HG02884 (cell line): ENCODE results near the gene TLL2.

ENCODE experiments used
- ATAC-seq: cut with Tn5 transposase; IDR thresholded peaks from one replicate; pipeline ENCODE4 v1.9.1; 2021; ENCODE audit warnings: mild to moderate bottlenecking, moderate library complexity; ENCODE audit not compliant: unreplicated experiment

The TLL2 gene

DNA sequence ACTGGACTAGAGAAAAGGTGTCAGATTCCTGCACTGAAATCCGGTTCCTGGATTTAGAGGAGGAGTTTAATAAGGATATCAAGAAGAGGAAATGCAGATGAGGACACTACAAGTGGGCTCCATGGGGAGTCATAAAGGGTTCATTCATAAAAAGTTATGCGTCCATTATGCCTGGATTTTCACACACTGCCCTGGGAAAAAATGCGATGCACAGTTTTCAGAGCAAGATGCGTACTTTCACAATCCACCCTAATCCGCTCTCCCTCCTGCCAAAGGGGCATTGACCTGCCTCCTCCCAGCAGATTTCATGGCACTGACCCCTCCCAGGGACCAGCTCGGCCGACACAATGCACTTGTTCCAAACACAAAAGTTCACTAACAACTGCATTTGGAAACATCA is 112.7 kb downstream of the TLL2 start:
- no peak for ATAC-seq

DNA sequence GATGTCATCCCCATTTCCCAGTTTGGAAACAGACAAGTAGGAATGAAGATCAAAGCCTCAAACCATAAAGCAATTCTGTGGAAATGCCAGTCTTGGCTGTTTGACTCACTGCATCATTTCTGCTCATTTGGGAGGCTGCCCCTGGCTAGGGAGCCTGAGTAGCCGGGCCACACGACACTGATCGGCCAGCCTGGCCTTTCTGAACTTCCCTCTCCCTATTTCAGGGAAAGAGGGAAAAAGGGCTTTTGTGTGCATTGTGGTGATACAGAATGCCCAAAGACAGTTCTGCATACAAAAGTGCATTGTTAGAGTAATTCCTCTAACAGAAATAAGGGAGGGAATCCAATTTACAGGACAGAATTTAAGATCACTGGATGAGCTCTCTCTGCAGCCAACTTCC is 113.3 kb downstream of the TLL2 start:
- no peak for ATAC-seq

DNA sequence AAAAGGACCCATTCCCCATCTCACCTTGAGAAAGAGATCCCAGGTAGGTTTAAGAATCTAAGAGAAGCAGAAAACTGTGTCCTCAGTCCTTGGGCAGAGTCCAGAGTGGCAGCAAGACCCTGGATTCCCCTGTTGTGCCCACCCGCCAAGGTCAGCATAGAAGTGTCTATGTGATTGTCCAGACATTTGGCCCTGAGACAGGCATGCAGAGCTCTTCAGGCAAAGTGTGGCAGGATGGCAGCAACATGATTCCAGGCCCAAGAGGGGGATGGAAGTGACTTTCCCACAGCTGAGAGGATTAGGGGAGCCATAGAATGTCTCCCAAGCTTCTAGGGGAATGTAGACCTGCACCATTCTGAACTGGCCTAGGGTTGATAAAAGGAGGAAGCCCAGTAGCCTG is 115.8 kb downstream of the TLL2 start:
- ATAC-seq: no peak

DNA sequence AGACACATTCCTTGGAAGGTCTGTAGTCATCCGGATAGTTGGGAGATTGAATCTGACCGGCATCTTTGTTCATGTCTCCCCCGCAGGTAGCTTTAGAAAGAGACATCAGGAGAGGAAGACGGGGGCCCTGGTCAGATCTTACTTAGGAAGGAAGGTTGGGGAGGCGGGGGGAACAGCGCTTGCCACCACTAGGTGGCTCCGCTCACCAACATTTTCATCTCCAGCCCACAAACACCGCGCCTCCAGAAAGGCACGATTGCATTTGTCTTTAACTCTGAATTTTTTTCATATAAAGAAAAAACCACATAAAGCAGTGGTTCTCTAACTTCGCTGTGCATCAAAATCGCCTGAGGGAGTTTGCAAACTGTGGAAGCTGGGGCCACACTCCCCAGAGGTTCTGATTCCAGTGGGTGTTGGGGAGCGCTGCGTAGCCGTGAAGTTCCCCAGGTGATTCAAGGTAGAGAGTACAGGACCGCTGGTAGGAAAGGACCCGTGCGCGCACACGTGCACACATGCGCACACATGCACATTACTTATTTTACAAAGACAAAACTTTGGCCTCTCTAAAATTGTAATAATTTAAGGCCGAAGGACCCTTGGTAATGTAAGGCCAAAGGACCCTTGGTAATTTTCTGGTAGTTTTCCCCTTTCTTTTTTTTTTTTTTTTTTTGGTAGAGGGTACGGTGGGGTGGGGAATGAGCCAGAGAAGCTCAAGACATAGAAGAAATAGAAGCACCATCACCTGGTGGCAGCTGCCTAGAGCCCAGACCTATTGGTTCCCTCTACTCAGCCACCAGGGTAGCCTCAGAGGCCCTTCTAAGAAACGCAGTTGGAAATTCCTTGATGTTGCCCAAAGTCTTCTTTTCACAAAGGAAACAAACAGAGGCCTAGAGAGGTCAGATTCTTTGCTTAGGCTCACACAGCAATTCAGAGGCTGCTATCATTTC is 117.5 kb downstream of the TLL2 start:
- ATAC-seq: no peak

DNA sequence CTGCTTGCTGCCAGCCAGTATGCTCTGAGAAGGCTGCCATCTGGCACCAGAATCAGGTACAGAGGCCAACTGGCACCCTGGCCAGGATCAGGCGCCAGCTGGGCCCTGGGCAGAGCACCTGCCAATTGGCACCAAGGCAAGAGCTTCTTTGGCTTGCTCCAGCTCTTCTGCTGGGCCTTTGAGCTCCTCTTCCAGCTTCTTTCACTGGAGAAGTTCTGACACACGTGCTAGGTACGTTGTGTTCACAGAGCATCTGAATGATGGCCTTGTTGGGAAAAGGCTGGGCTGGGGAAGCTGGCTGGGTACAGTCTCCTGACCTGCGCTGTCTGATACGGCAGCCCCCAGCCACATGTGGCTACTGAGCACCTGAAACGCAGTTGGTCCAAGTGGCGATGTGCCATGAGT is 123.3 kb downstream of the TLL2 start:
- ATAC-seq: no peak

DNA sequence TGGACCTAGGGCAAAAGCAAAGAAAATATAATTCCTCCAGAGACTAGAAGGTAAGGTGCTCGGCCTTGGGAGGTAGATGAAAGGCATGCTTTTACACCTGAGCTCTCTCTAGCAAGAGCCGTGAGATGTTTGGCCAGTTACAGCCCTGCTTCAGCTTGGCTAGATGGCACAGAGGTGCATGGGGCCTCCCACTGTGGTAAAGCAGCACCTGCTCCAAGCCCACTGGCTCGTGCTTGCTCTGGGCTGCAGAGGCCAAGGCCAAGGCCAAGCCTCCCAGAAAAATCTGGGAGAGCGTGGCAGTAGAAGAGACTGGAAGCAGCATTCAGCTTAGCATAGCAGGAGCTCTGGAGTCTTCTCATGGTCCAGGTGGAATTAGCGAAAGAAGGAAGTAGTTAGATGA is 123.9 kb downstream of the TLL2 start:
- ATAC-seq: no peak

DNA sequence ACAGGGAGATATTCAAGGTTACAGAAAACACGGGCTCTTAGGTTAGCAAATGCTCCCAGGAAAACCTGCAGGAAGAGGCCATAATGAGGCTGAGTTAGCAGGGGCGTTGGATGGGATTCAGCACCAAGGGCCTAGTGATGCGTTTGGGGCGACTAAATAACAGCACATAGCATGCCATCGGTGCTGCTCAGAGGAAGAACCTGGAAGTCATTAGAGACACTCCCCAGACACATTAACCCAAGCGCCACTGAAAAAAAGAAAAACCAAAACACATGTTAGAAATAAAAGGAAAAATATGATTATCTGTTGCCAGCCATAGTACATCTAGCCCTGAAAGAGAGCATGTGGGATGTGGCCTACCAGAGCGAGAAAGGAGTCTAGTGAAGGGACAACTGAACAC is 126.1 kb downstream of the TLL2 start:
- no peak for ATAC-seq

DNA sequence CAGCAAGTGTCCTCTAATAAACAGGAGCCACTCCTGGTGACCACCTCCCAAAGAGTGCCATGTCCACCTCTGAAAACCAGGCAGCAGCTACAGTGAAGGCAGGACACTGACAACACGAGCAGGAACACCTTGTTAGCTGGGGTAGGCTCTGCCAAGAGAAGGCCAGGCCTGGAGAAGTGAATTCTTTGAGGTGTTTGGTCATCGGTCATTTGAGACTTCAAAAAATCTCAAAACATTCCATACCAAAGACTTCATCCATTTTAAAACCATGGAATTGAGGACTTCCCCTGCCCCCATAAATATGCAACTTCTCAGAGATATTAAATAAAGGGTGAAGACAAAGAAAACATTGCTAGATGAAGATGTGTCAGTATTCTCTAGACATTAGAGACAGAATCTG is 126.6 kb downstream of the TLL2 start:
- no peak for ATAC-seq

DNA sequence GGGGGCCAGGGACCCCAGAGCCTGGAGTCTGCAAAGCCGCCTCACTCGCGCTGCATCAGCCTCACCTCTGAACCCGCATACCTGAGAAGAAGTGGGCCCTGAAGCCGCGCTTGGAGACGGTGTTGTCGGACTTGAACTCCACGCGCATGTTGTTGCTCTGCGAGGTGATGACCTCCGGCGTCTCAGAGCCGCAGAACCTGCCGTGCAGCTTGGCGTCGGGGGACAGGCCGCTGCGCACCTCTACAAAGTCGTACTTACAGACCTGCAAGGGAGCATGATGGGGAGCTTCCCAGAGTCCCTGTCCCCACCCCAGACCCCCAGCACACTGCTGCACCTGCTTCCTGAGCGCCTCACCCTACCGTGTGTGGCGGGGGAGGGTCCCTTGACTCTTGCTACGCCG is 129.2 kb downstream of the TLL2 start:
- ATAC-seq: no peak

DNA sequence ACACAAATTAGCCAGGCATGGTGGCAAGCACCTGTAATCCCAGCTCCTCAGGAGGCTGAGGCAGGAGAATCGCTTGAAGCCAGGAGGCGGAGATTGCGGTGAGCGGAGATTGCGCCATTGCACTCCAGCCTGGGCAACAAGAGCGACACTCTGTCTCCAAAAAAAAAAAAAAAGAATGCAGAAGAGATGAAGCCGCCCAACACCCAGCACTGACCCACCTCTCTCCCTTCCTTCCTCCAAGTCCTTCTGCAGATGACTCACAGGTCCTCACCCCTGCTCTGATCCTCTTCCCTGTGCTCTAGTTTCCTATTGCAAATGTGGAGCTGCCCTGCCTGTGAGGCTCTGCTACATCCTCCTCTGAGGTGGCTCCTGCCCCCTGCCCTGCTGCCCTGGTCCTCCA is 132.9 kb downstream of the TLL2 start:
- ATAC-seq: no peak

DNA sequence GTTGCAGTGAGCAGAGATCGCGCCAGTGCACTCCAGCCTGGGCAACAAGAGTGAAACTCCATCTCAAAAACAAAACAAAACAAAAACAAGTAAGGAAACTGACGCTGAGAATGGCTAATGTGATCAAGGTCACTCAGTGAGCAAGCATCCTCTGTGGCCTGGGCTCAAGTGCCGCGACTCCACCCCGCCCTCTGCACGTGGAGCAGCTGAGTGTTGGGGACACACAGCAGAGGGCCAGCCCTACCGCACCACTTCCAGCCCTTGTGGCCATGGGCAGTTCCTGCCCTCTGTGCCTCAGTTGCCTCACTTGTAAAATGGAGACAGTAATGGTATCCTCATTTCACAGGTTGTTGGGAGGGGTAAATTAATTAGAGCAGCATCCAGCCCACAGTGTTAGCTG is 134.0 kb downstream of the TLL2 start:
- no peak for ATAC-seq

DNA sequence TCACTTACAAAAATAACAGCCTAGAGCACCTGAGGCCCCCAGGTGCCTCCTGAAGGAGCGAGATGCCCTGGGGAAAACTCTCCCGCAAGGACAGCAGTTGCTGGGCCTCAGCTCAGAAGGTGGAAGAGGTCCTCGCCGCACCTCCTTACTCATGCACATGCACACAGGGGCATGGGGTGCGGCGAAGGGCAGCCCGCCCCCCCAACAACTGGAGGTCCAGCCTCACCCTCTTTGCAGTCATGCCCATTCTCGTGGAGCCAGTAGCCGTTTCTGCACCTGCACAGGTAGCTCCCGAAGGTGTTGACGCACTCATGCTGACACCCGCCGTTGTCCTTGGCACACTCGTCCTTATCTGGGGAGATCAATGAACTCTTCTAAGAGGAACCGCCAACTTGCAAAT is 135.0 kb downstream of the TLL2 start:
- no peak for ATAC-seq

DNA sequence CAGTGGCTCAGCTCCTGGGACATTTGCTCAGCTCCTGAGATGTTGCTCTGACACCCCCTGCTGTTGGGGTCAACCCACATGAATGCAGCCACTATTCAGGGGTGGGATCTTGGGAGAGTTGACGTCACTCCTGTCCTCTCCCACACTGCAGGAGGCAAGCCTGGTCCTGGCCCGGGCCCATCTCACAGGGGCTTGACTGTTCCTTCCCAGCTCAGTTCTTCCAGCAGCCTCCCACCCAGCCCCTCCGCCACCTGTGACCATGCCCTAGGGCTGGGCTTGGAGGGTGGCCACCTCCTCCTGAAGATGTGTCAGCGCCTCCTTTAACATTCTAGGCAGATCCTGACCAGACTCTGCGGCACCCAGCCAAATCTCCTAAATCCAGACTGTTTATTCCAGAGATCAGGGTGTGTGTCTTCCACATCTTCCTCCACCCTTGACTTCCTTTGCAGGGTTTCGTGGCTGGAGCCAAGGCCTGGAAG is 135.9 kb downstream of the TLL2 start:
- ATAC-seq: no peak

DNA sequence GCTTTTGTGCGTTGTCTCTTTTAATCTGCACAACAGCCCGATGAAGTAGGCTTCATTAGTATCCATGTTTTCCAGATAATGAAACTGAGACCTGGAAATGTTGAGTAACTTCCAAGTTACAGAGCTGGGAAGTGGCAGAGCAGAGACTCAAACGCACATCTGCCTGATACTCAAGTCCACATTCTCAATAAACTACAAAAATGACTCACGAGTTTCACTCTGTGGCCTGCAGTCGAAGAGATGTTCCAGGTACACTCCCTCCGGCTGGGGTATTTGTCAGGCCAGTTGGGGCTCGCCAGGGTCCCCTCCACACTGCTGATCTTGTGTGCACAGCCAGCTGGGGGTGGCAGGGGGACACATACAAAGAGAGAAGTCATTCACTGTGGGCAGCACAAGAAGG is 137.2 kb downstream of the TLL2 start:
- ATAC-seq: no peak

DNA sequence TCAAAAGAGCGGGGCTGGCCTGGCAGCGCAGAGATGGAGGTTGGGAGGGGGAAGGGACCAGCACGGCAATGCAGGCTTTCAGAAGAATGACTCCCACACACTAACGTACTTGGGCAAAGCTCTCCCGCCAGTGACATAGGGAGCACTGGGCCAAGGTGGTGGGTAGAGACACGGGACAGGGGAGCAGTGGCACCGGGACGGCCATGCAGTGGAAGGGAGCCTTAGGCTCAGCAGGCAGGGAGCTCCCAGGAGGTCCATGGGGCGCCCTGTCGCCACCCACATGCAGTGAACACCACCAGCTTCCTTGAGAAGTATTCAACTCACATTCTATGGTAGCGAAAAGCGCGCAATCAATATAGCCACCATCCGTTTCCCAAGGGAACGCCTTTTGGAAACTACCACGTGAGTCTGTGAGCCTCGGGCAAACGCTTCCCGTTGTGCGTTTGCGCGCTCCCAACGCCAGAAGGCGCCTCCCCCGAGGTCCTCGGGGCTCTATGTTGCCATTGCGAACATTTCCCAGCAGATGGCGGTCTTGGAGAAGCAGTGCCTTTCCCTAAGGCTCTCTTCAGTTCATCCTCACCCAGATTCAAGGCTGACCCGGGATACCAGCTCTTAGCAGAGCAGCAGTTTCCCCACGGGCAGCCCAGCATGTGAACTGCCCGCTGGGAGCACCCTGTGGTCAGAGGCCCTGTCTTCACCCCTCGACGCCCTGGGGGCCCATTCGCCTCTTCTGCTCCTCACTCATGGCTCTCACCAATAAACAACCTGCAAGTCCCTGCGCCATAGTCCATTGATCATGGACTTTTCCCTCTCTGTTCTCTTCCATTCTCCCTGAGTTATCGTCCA is 138.5 kb downstream of the TLL2 start:
- peak; percentile 78 for ATAC-seq

DNA sequence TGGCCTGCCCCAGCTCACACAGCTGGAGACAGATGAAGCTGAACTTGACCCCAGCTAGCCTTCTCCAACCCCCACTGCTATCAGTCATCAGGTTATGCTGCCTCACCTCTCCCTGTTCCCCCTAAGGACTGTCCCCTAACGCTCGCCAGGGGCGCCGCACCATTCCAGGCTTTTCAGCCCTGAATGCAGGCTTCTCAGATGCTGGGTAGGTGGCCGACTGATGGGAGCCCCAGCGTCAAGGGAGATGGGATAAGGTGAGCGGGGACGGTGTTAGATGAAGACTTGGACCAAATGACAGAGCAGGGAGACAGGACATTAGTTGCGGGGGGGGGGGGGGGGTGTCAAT is 139.1 kb downstream of the TLL2 start:
- no peak for ATAC-seq

DNA sequence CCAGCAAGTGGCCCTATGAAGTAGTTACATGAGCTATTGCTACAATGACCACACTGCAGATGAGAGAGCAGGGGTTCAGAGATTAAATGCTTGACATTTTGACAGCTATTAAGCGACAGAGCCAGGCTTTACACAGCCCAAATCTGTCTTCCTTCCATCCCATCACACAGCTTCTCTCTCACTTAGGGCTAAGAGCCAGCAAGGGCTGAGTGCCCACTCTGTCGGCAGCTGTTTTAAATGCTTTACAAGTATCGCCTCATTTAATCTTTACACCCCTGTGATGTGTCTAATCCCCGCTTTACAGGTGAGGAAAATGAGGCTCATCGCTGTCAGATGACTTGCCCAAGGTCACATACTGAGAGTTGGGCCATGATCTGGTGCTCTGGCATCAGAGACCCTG is 139.7 kb downstream of the TLL2 start:
- no peak for ATAC-seq

DNA sequence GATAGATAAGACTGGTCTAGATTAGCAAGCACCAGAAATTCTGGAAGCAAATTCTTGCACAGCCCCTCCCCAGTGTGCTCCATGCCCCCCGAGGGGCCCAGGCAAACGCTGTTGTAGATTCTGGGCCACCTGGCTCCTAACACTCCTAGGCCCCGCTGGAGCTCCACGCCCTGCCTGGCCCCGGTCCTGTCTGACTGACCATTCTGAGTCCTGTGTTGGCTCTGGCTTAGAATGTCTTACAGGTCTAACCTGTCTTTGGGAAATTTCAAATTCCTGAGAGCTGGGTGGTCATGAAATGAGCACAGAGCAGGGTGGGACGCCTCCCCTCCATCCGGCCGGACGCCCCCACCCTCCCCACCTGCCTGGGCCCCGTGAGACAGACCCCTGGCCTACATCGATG is 142.4 kb downstream of the TLL2 start:
- ATAC-seq: no peak

DNA sequence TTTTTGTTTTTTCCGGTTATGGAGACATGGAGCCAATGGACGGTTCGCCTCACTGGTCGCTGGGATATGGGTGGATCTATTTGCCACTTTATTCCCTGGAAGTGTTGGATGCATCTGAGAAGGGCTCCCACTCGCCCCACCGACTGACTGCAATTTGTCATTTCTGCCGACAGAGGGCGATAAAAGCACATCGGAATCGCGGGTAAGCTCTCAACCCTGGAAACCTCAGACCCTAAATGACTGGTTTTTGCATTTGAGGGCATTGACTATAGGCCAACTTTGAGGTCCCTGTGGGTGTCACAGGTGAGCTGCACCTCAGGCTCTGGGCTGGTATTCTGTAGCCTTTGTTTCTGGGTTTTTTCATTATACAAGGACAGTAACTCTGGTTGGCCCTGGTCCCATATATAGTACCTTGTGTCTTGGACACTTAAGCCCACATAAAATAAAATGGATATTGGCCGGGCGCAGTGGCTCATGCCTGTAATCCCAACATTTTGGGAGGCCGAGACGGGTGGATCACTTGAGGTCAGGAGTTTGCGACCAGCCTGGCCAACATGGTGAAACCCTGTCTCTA is 143.1 kb downstream of the TLL2 start:
- ATAC-seq: no peak

DNA sequence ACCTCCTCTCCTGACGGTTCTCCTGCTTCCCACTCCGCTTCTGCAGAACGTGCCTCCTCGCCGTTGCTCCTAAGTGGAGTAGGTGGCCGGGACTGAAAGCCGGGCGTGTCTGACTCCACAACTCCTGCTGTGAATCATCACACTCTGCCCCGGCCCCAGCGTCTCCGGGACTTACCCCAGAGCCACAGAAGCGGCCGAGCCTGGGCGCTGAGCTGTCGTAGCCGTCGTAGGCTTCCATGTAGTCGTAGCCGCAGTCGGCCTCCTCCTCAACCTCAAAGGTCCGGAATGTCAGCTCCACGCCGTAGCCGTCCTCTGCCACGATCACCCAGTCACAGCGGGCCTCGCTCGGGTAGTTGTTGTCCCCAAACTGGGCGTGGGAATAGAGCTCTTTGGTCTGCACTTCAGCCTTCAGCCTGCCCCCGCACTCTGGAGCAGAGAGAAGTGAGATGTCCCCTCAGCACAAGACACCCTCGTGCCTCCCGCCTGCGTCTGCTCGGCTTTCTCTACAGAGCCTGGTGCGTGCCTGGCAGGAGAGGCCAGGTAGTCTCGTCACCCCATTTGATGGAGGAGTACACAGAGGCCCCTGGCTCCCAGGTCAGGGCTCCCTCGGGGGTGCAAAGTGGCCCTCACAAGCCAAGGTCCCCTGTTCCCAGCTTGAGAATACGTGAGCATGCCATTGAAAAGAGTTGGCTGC is 143.7 kb downstream of the TLL2 start:
- no peak for ATAC-seq

DNA sequence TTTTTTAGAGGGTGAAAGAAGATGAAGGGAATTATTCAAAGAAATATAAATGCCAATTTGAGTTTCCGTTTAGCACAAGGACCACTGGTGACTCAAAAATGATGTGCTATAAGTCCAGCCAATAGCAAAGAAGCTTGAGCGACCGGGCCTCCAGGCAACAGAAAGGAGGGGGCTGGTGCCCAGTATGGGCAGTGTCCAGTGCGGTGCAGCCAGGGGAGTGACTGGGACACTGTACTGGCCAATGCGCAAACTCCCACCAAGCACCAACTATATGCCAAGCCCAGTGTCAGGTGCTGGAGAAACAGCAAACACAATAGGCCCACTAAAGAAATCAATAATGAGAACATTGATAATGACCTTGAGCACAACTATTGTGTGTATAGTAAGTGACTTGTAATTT is 144.8 kb downstream of the TLL2 start:
- ATAC-seq: no peak
